Left ventricle myocardium superior (tissue), 1 donor: ENCODE results near the gene PNKD. TPM values are rescaled to one million over a fixed set of nuclear protein-coding genes. Genes with fewer than 3 reads are reported as not detected.
A peak's percentile ranks its signal among the peaks of the same experiment; 100 is the strongest.

ENCODE experiments used
- ATAC-seq: fragments of 200-7000 bp; cut with Tn5 transposase; one replicate; pipeline ENCODE4 v1.9.1; 2020; ENCODE audit warnings: mild to moderate bottlenecking, moderate library complexity
- DNase-seq: peaks from one replicate; pipeline ENCODE4 v3.0.0-alpha.2; 2020
- intact Hi-C: fragments of 100-400 bp; cut with micrococcal nuclease; formaldehyde crosslinking; loops from one replicate; pipeline ENCODE4 v1.11.0; 2022
- total RNA-seq: library from RNA; stranded (reverse); fragmentation: NEBNext Ultra II Directional; extraction: Animal tissue kit (Norgen Biotek cat#: 25700); gene quantifications from one replicate; pipeline ENCODE4 v1.2.1, GENCODE V29; 2021
- donor health status: DM: no; HTN: yes; CAD: no; lungs with severe emphysema.

The PNKD gene
- total RNA-seq, 1 donor from 2014 or later, result 67.1 TPM

GRCh38 chr2:218329027-218329825, 58.9 kb downstream of the PNKD start:
- DNase-seq, result no peak
- ATAC-seq, result no peak
- intact Hi-C loops, result no loop called here

- ATAC-seq, result no peak
- intact Hi-C loops, result no loop called here
- no peak for DNase-seq
Observed at GRCh38 chr2:218329826-218330593, 59.7 kb downstream of the PNKD start.

GRCh38 chr2:218331745-218332144, 61.4 kb downstream of the PNKD start:
- DNase-seq (no peak), ATAC-seq (no peak)
- intact Hi-C loops, result no loop called here

GRCh38 chr2:218332288-218332687, 62.0 kb downstream of the PNKD start:
- ATAC-seq, result peak; percentile 29
- intact Hi-C loops, result no loop called here
- DNase-seq, result no peak

- intact Hi-C loops, result no loop called here
- peak; percentile 84 for ATAC-seq
- no peak for DNase-seq
Observed at GRCh38 chr2:218332920-218333645, 62.8 kb downstream of the PNKD start.

- DNase-seq (no peak), ATAC-seq (no peak)
- intact Hi-C loops, result no loop called here
Observed at GRCh38 chr2:218334531-218334930, 64.2 kb downstream of the PNKD start.

GRCh38 chr2:218340656-218341055, 70.3 kb downstream of the PNKD start:
- intact Hi-C loops, result no loop called here
- ATAC-seq (no peak), DNase-seq (no peak)

GRCh38 chr2:218341381-218341780, 71.1 kb downstream of the PNKD start:
- DNase-seq, result no peak
- intact Hi-C loops, result no loop called here
- no peak for ATAC-seq

GRCh38 chr2:218342837-218343236, 72.5 kb downstream of the PNKD start:
- no peak for ATAC-seq
- intact Hi-C loops, result no loop called here
- no peak for DNase-seq

GRCh38 chr2:218343591-218343990, 73.3 kb downstream of the PNKD start:
- ATAC-seq (no peak), DNase-seq (no peak)

GRCh38 chr2:218344090-218344754, 73.9 kb downstream of the PNKD start:
- intact Hi-C loops, result no loop called here
- DNase-seq, result no peak
- ATAC-seq, result no peak

More at GRCh38 chr2:218343591-218343990, 73.3 kb downstream of the PNKD start:
- intact Hi-C loops, result no loop called here

- intact Hi-C loops, result no loop called here
- ATAC-seq (no peak), DNase-seq (no peak)
Observed at GRCh38 chr2:218344755-218345417, 74.6 kb downstream of the PNKD start.

- intact Hi-C loops, result no loop called here
- no peak for ATAC-seq
- DNase-seq, result peak; percentile 23
Observed at GRCh38 chr2:218345491-218346236, 75.3 kb downstream of the PNKD start.

- DNase-seq (no peak), ATAC-seq (no peak)
- intact Hi-C loops, result no loop called here
Observed at GRCh38 chr2:218347172-218347571, 76.9 kb downstream of the PNKD start.

- DNase-seq, result no peak
- ATAC-seq, result no peak
- intact Hi-C loops, result loop anchor here (10.0 kb wide), 1 partner anchor 49 kb away; no protein-coding TSS in a partner anchor
Observed at GRCh38 chr2:218354045-218354444, 83.7 kb downstream of the PNKD start.

- DNase-seq (no peak), ATAC-seq (no peak)
- intact Hi-C loops, result loop anchor here (10.0 kb wide), 1 partner anchor 50 kb away; no protein-coding TSS in a partner anchor
Observed at GRCh38 chr2:218354850-218355443, 84.6 kb downstream of the PNKD start.
